ENCODE measurements around the gene ERP44.
"Not testable (repeated sequence)": the region's sequence is repeated elsewhere in the genome, so short reads cannot be mapped to it uniquely, and the experiment has no call there.

Gene ERP44

DNA sequence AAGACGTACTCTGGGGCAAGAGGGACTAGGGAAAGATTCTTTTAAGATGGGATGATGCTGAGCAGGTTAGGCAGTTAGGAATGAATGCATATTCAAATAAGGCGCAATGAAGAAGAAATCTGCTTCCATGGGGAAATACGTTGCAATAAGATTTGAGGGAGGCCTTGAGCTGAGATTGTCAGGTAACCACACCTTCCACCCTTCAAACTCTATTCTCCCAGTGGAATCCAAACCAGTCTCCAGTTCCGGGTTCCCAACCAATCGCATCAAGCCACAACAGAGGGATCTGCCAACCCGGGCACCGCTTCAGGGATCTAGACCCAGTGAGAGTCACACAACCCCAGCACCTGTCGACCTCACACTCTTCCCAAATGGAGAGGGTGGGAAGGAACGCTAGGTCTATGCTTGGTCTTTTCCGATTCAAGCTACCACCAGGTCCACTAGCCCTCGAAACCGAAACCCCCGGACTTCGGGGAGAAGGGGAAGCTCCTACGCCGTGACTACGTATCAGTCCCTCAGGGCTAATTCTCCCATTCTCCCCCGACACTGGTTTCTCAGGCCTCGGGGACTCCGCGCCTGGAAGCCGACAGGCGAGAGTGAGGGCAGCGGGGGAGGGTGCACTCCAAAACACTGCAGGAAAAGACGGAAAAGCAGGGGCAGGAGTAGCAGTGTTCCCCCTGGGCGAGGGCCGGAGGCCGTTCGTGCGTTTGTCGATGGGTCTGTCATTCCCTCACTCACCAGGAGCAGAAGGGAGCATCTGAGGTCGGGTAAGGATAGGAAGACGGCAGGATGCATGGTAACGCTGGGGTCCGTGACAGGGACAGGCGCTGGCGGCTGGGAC, 534 bp downstream of the ERP44 start:
- peaks cover 74% of the 10 kb centered on the region for H3K79me2 ChIP-seq (ENCODE audit: insufficient read depth, low read length)
- H4K20me1 ChIP-seq (ENCODE audit: low read depth, low read length) = peaks cover 14% of the 10 kb centered on the region

DNA sequence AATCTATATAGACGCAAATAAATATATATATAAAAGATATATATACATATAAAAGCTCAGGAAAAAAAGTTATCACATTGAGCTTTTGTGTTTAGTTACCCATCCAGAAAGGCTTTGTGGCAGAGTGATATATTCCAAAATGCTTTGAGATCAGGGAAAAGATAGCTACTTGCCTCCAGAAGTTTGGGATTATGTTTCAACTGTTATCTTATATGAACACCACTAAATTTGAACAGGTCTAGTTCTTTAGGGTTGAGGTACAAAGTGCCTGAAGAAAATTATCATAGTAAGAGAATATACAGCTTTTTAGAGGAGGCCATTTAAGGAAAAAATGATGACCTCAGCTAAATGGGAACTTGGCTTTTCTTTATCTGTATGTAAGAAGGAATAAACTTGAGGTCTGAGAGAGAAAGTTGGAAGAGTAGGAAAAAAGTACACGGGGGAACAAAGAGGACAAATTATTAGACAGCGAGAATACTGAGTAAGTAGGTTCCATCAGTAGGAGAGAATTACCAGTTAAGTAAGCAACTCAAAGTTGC, 2.4 kb downstream of the ERP44 start:
- H3K27me3 ChIP-seq (ENCODE audit: low read length) = no peaks in the 10 kb centered on the region
- H3K9me2 ChIP-seq (replicated peaks; ENCODE audit: insufficient read depth, low read length) = no peaks in the 10 kb centered on the region
- peak overlapping the region; percentile 91 for H3K4me2 ChIP-seq (ENCODE audit: low read depth, low read length, poor library complexity, severe bottlenecking)
- H3K27ac ChIP-seq (ENCODE audit: low read depth, low read length) = peak overlapping the region; percentile 79
- H2AFZ ChIP-seq (ENCODE audit: low read depth, low read length, severe bottlenecking) = no peak overlapping the region
- H4K20me1 ChIP-seq (ENCODE audit: low read depth, low read length) = peaks cover 14% of the 10 kb centered on the region
- H3F3A ChIP-seq (ENCODE audit: insufficient read depth) = peaks cover 35% of the 10 kb centered on the region
- H3K9me3 ChIP-seq (ENCODE audit: insufficient read depth, low read length) = no peaks in the 10 kb centered on the region
- H3K36me3 ChIP-seq (ENCODE audit: low read length) = peaks cover 5% of the 10 kb centered on the region
- no peak for TF ChIP-seq EZH2phosphoT487 (conservative IDR thresholded peaks at IDR 0.05; ENCODE audit: low read length)
- TF ChIP-seq, protein P1, sequence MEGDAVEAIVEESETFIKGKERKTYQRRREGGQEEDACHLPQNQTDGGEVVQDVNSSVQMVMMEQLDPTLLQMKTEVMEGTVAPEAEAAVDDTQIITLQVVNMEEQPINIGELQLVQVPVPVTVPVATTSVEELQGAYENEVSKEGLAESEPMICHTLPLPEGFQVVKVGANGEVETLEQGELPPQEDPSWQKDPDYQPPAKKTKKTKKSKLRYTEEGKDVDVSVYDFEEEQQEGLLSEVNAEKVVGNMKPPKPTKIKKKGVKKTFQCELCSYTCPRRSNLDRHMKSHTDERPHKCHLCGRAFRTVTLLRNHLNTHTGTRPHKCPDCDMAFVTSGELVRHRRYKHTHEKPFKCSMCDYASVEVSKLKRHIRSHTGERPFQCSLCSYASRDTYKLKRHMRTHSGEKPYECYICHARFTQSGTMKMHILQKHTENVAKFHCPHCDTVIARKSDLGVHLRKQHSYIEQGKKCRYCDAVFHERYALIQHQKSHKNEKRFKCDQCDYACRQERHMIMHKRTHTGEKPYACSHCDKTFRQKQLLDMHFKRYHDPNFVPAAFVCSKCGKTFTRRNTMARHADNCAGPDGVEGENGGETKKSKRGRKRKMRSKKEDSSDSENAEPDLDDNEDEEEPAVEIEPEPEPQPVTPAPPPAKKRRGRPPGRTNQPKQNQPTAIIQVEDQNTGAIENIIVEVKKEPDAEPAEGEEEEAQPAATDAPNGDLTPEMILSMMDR (IDR thresholded peaks at IDR 0.05; ENCODE audit: insufficient read depth, low read length, poor library complexity, severe bottlenecking) = no peak
- H3K9ac ChIP-seq (ENCODE audit: low read length) = peak overlapping the region; percentile 83
- H3K79me2 ChIP-seq (ENCODE audit: insufficient read depth, low read length) = peaks cover 90% of the 10 kb centered on the region
- peak overlapping the region; percentile 91 for H3K4me3 ChIP-seq (ENCODE audit: insufficient read depth, low read length, poor library complexity, severe bottlenecking)

More for the DNA sequence above, 534 bp downstream of the ERP44 start:
- H3K9ac ChIP-seq (ENCODE audit: low read length) = peak overlapping the region; percentile 83
- no peaks in the 10 kb centered on the region for H3K9me2 ChIP-seq (replicated peaks; ENCODE audit: insufficient read depth, low read length)
- peak overlapping the region; percentile 91 for H3K4me2 ChIP-seq (ENCODE audit: low read depth, low read length, poor library complexity, severe bottlenecking)
- H3K27ac ChIP-seq (ENCODE audit: low read depth, low read length) = peak overlapping the region; percentile 79
- H3F3A ChIP-seq (ENCODE audit: insufficient read depth) = peaks cover 19% of the 10 kb centered on the region
- no peaks in the 10 kb centered on the region for H3K9me3 ChIP-seq (ENCODE audit: insufficient read depth, low read length)
- H3K4me3 ChIP-seq (ENCODE audit: insufficient read depth, low read length, poor library complexity, severe bottlenecking) = peak overlapping the region; percentile 91
- peaks cover 7% of the 10 kb centered on the region for H3K36me3 ChIP-seq (ENCODE audit: low read length)
- no peak for TF ChIP-seq EZH2phosphoT487 (conservative IDR thresholded peaks at IDR 0.05; ENCODE audit: low read length)
- TF ChIP-seq, protein P1 (IDR thresholded peaks at IDR 0.05; ENCODE audit: insufficient read depth, low read length, poor library complexity, severe bottlenecking) = no peak
- no peak overlapping the region for H2AFZ ChIP-seq (ENCODE audit: low read depth, low read length, severe bottlenecking)
- no peaks in the 10 kb centered on the region for H3K27me3 ChIP-seq (ENCODE audit: low read length)

DNA sequence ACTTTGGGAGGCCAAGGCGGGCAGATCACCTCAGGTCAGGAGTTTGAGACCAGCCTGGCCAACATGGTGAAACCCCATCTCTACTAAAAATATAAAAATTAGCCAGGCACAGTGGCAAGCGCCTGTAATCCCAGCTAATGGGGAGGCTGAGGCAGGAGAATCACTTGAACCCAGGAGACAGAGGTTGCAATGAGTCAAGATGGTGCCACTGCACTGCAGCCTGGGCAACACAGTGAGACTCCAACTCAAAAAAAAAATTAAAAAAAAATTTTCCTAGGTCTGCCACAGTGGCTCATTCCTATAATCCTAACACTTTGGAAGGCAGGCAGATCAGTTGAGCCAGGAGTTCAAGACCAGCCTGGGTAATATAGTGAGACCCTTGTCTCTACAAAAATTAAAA, 4.4 kb downstream of the ERP44 start:
- H3K79me2 ChIP-seq (ENCODE audit: insufficient read depth, low read length) = peaks cover 95% of the 10 kb centered on the region
- H3K27ac ChIP-seq (ENCODE audit: low read depth, low read length) = peak overlapping the region; percentile 79
- H2AFZ ChIP-seq (ENCODE audit: low read depth, low read length, severe bottlenecking); H3K36me3 ChIP-seq (ENCODE audit: low read length); H3K4me3 ChIP-seq (ENCODE audit: insufficient read depth, low read length, poor library complexity, severe bottlenecking); H3K9me3 ChIP-seq (ENCODE audit: insufficient read depth, low read length); H3K9me2 ChIP-seq (replicated peaks; ENCODE audit: insufficient read depth, low read length); H3K27me3 ChIP-seq (ENCODE audit: low read length): not testable (repeated sequence)
- H3K4me2 ChIP-seq (ENCODE audit: low read depth, low read length, poor library complexity, severe bottlenecking) = peak overlapping the region; percentile 91
- H3F3A ChIP-seq (ENCODE audit: insufficient read depth) = peaks cover 42% of the 10 kb centered on the region
- peak overlapping the region; percentile 20; the same call in 1 of the 2 replicates for H3K9ac ChIP-seq (ENCODE audit: low read length)
- H4K20me1 ChIP-seq (ENCODE audit: low read depth, low read length) = peaks cover 14% of the 10 kb centered on the region

DNA sequence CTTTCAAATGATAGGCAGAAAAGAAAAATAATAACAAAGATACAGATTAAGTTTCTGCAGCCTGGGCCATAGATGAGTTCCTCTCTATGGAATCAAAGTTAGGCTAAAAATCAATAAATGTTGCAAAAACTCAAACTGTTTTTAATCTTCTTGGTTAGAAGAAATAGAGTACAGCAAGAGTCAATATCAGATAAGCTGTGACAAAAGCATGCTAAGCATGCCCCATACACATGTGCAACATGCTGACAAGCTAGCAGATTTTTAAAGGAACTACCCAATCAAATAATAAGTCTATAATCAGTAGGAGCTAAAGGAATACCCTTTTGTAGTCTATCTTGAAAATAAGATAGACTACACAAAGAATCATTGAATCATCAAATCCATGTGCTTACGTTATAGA, 6.7 kb downstream of the ERP44 start:
- H3K9me3 ChIP-seq (ENCODE audit: insufficient read depth, low read length) = no peaks in the 10 kb centered on the region
- no peak for TF ChIP-seq EZH2phosphoT487 (conservative IDR thresholded peaks at IDR 0.05; ENCODE audit: low read length)
- TF ChIP-seq, protein P1 (IDR thresholded peaks at IDR 0.05; ENCODE audit: insufficient read depth, low read length, poor library complexity, severe bottlenecking) = no peak
- H3K4me2 ChIP-seq (ENCODE audit: low read depth, low read length, poor library complexity, severe bottlenecking) = peak overlapping the region; percentile 91
- peaks cover 47% of the 10 kb centered on the region for H3F3A ChIP-seq (ENCODE audit: insufficient read depth)
- peaks cover 6% of the 10 kb centered on the region; the same call in 1 of the 2 replicates for H4K20me1 ChIP-seq (ENCODE audit: low read depth, low read length)
- no peak overlapping the region for H3K4me3 ChIP-seq (ENCODE audit: insufficient read depth, low read length, poor library complexity, severe bottlenecking)
- 0 out of 2 replicates have a peak overlapping the region, but pooled peaks have one; percentile 2 for H3K9ac ChIP-seq (ENCODE audit: low read length)
- no peaks in the 10 kb centered on the region for H3K27me3 ChIP-seq (ENCODE audit: low read length)
- peak overlapping the region; percentile 79 for H3K27ac ChIP-seq (ENCODE audit: low read depth, low read length)
- H3K9me2 ChIP-seq (replicated peaks; ENCODE audit: insufficient read depth, low read length) = no peaks in the 10 kb centered on the region
- peaks cover 100% of the 10 kb centered on the region for H3K79me2 ChIP-seq (ENCODE audit: insufficient read depth, low read length)
- no peak overlapping the region for H2AFZ ChIP-seq (ENCODE audit: low read depth, low read length, severe bottlenecking)
- peaks cover 4% of the 10 kb centered on the region for H3K36me3 ChIP-seq (ENCODE audit: low read length)
